Activated naive CD8-positive, alpha-beta T cell treated with anti-CD3 and anti-CD28 coated beads, Interleukin-2, amount 50 U/mL, for 24 hours (primary cell): Measurements from ENCODE around the gene MGST2.
"Not testable (repeated sequence)": the region's sequence is repeated elsewhere in the genome, so short reads cannot be mapped to it uniquely, and the experiment has no call there.

Experiments used
- ATAC-seq: fragments of 150-1000 bp; cut with Tn5 transposase; one replicate; pipeline ENCODE4 v1.10.0; 2021
- DNase-seq: peaks from one replicate; pipeline ENCODE4 v3.0.0; 2021
- H3K27ac Mint-ChIP-seq: one replicate; pipeline ENCODE4 v1.8.0; 2021; ENCODE audit warnings: mild to moderate bottlenecking, mixed read lengths
- H3K27me3 Mint-ChIP-seq: one replicate; pipeline ENCODE4 v1.8.0; 2021; ENCODE audit warnings: mixed read lengths
- H3K36me3 Mint-ChIP-seq: one replicate; pipeline ENCODE4 v1.8.0; 2021; ENCODE audit warnings: low read depth, mixed read lengths
- H3K4me1 Mint-ChIP-seq: one replicate; pipeline ENCODE4 v1.8.0; 2021; ENCODE audit warnings: mixed read lengths
- H3K4me3 Mint-ChIP-seq: one replicate; pipeline ENCODE4 v1.8.0; 2021; ENCODE audit warnings: mild to moderate bottlenecking, moderate library complexity, mixed read lengths
- H3K9me3 Mint-ChIP-seq: one replicate; pipeline ENCODE4 v1.8.0; 2021; ENCODE audit warnings: mixed read lengths

Gene MGST2

DNA sequence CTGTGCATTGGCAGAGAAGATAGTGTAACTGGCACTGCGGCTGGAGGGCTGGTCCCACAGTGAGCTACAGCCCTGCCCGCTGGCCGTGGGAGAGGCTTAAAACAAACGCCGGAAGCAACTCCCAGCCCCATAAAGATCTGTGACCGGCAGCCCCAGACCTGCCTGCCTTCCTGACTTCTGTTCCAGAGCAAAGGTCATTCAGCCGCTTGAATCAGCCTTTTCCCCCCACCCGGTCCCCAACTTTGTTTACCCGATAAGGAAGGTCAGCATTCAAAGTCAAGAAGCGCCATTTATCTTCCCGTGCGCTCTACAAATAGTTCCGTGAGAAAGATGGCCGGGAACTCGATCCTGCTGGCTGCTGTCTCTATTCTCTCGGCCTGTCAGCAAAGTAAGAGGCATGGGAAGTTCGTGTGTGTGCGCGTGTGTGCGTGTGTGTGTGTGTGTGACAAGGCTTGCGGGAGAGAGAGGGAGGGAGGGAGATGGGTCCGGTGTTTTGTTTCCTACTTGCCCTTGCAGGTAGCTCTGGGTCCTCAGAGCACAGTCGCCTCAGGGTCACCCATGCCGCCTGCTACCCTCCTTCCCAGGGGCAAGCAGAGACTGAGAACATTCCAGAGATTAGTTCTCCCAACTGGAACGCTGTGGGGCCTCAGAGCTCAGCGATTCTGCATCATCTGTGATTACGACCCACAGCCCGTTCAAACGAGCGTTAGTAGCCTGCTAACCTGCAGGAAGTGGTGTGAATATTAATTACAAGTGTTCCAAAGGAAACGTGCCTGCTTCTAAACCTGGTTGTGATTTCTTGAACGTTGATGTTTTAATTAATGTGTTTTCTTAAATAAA, at the start of gene MGST2:
Gene MGST2, plus strand, starts transcription at position 130 of the 840 bp plus-strand sequence. Its CDS starts 201 bp downstream, at position 331.
- DNase-seq: peak; percentile 57
- ATAC-seq: peak; percentile 94
- peak within 1 kb of the TSS; percentile 86 for H3K27ac Mint-ChIP-seq
- H3K36me3 Mint-ChIP-seq: no peaks in the 10 kb centered on the region
- no peaks in the 10 kb centered on the region for H3K9me3 Mint-ChIP-seq
- H3K4me3 Mint-ChIP-seq: peak within 1 kb of the TSS; percentile 87
- peaks cover 20% of the 10 kb centered on the region for H3K4me1 Mint-ChIP-seq
- H3K27me3 Mint-ChIP-seq: peaks cover 6% of the 10 kb centered on the region

- no peak overlapping the region for H3K27ac Mint-ChIP-seq
- H3K27me3 Mint-ChIP-seq: no peaks in the 10 kb centered on the region
- H3K4me1 Mint-ChIP-seq: no peaks in the 10 kb centered on the region
- H3K4me3 Mint-ChIP-seq: no peak overlapping the region
- ATAC-seq: no peak
- no peaks in the 10 kb centered on the region for H3K9me3 Mint-ChIP-seq
- no peak for DNase-seq
- H3K36me3 Mint-ChIP-seq: no peaks in the 10 kb centered on the region
Measured at GRCh38 chr4:139617702-139618490, 47.7 kb upstream of the MGST2 start.

DNA sequence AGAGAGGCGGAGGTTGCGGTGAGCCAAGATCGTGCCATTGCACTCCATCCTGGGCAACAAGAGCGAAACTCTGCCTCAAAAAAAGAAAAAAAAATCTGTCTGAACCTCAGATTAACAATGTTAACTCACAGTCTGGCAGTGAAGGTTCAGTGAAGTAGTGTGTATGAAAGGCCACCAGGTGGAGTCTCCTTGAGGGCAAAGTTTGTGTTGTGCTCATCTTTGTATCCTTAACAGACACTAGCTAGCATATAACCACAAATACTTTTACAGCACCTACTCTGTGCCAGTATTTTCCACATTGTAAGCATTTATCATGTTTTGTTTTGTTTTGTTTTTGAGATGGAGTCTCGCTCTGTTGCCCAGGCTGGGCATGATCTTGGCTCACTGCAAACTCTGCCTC, 46.0 kb upstream of the MGST2 start:
- ATAC-seq (no peak), DNase-seq (no peak)
- H3K27ac Mint-ChIP-seq: no peak overlapping the region
- no peaks in the 10 kb centered on the region for H3K36me3 Mint-ChIP-seq
- H3K9me3 Mint-ChIP-seq: no peaks in the 10 kb centered on the region
- H3K4me1 Mint-ChIP-seq: no peaks in the 10 kb centered on the region
- no peak overlapping the region for H3K4me3 Mint-ChIP-seq
- H3K27me3 Mint-ChIP-seq: no peaks in the 10 kb centered on the region

DNA sequence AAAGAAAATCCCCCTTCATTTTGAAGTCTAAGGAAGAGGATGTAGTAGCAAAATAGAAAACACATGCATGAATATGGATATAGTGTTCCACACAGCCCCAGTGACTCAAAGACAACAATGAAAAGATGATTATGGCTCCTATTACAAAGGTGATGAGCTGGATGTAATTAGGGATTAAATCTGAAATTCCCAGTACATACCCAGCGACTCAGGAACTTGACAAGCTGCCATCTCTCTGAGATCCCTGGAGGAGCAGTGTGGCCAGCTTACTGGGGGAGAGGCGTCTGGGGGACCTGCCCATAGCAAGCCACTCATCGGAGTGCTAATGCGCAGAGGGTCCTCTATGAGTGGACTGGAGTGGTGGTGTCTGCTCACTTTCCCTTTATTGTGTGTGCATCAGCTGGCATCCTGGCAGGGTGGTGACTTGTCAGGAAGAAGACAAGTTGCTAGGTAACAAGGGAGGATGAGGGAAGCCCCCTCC, 42.7 kb upstream of the MGST2 start:
- Mint-ChIP-seq H3K9me3 (no peaks in the 10 kb centered on the region), H3K4me3 (no peak overlapping the region), H3K36me3 (no peaks in the 10 kb centered on the region), H3K4me1 (no peaks in the 10 kb centered on the region), H3K27me3 (peaks cover 3% of the 10 kb centered on the region), H3K27ac (no peak overlapping the region)
- no peak for DNase-seq
- ATAC-seq: no peak

DNA sequence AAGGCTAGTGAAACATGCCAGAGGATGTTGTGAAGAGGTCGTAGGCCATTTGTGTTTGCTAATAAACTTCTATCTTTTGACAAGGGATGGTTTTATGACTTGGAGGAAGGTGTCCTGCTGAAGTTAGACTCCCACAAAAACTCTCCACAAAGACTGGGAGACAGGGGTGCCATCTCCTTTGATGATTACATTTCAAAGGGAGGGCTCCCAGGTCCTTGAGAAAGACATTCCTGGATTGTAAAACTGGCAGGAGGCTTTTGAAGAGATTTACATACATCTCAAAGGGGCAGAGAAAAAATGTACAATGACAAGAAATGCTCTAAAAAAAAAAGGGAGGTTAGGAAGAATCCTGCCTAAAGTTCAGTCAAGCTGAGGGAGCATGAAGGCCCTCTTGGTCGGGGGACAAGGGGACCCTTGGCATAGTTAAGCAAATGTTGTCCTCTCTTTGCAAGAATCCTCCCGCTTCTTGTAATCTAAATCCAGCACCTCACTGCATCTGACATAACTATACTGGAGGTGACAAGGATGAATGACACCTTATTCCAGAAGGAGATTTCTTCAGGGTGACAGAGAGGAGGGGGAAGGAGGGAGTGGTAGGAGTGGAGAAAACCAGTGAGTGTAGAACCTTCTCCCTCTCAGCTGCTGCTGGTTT, 41.1 kb upstream of the MGST2 start:
- no peak for DNase-seq

GRCh38 chr4:139625093-139625455, 40.5 kb upstream of the MGST2 start:
- Mint-ChIP-seq H3K4me1 (no peaks in the 10 kb centered on the region), H3K27me3 (peaks cover 3% of the 10 kb centered on the region), H3K27ac (no peak overlapping the region), H3K4me3 (no peak overlapping the region), H3K9me3 (no peaks in the 10 kb centered on the region), H3K36me3 (no peaks in the 10 kb centered on the region)
- DNase-seq (no peak), ATAC-seq (no peak)

More for the DNA sequence above, 41.1 kb upstream of the MGST2 start:
- no peak overlapping the region for H3K4me3 Mint-ChIP-seq
- H3K27ac Mint-ChIP-seq: no peak overlapping the region
- no peaks in the 10 kb centered on the region for H3K36me3 Mint-ChIP-seq
- peaks cover 3% of the 10 kb centered on the region for H3K27me3 Mint-ChIP-seq
- H3K9me3 Mint-ChIP-seq: no peaks in the 10 kb centered on the region
- H3K4me1 Mint-ChIP-seq: no peaks in the 10 kb centered on the region
- no peak for ATAC-seq

DNA sequence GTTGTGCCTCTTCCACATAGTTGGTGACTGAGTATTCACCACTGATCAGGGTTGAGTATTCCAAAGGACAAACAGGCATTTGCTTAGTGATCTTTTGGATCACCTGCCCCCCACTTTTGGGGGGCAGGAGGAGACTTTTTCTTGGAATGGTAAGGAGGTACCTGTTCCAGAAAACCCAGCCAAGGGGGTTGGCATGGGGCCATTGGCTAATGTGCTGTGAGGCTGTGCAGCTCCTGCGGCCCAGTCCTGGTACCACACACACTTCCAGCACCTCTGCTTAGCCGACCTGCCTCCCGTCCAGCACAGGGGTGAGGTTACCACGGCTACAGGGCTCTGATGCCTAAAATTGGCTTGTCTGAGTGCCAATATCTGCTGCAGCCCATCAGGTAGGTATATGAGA, 40.1 kb upstream of the MGST2 start:
- no peaks in the 10 kb centered on the region for H3K4me1 Mint-ChIP-seq
- H3K9me3 Mint-ChIP-seq: no peaks in the 10 kb centered on the region
- H3K27ac Mint-ChIP-seq: no peak overlapping the region
- DNase-seq: no peak
- H3K4me3 Mint-ChIP-seq: no peak overlapping the region
- H3K36me3 Mint-ChIP-seq: no peaks in the 10 kb centered on the region
- ATAC-seq: no peak
- H3K27me3 Mint-ChIP-seq: peaks cover 3% of the 10 kb centered on the region

DNA sequence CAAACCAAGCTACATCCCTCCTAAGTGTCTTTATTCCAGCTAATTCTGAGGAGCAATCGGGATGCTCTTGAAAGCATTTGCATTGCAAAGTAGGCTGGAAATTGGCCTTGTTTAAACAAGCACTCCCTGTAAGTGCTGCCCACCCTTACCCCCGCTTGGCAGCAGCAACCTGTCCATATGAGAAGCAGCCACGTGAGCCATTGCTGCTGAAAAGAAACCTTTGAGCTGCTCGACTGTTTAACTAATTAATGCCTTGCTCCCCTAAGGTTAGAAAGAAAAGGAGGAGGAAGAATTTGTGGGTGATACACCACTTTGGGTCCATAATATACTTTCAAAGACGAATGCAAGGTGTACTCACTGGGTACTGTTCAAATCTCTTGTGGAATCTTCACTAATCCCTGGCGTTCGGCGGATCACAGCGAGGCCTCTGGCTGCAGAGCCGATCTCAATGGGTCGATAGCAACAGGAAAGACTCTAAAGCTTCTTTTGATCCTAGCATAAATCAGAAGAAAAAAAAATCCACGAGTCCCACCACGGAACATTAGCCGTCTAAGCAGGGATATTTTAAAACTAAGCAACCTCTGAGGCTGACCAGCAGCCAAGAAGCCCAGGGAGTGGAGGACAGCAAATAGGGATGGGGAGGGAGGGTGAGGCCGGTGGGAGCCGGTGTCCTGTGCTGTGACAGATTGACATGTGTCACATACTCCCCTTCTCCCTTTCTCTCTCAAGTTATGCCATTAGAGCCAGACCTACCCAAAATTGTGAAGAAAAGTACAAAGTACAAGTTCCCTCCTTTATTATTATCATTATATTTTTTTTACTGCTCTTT, 37.2 kb upstream of the MGST2 start:
- ATAC-seq: no peak
- Mint-ChIP-seq H3K36me3 (no peaks in the 10 kb centered on the region), H3K4me1 (no peaks in the 10 kb centered on the region), H3K27me3 (peaks cover 12% of the 10 kb centered on the region), H3K9me3 (no peaks in the 10 kb centered on the region), H3K4me3 (no peak overlapping the region), H3K27ac (no peak overlapping the region)
- DNase-seq: no peak

GRCh38 chr4:139629436-139630125, 36.0 kb upstream of the MGST2 start:
- ATAC-seq (no peak), DNase-seq (no peak)
- H3K4me3 Mint-ChIP-seq: no peak overlapping the region
- peaks cover 18% of the 10 kb centered on the region for H3K27me3 Mint-ChIP-seq
- H3K9me3 Mint-ChIP-seq: no peaks in the 10 kb centered on the region
- no peaks in the 10 kb centered on the region for H3K36me3 Mint-ChIP-seq
- no peaks in the 10 kb centered on the region for H3K4me1 Mint-ChIP-seq
- no peak overlapping the region for H3K27ac Mint-ChIP-seq

DNA sequence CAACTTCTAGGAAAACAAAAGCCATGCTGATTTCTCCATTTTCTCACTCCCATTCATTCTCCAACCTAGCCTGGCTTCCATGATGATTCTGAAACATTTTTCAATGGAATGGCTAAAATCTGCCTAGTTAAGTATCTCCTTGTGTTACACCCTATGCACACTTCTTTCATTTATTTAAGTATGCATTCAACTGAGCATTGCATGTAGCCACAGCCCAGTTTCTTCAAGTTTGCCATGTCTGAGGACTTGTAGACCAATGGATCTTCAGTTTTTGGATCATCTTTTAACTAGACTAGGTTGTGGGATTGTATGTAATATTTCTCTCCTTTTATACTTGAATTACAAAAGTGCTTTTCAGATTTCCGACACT, 35.5 kb upstream of the MGST2 start:
- H3K27ac Mint-ChIP-seq: no peak overlapping the region
- H3K27me3 Mint-ChIP-seq: peaks cover 18% of the 10 kb centered on the region
- no peaks in the 10 kb centered on the region for H3K36me3 Mint-ChIP-seq
- H3K9me3 Mint-ChIP-seq: no peaks in the 10 kb centered on the region
- ATAC-seq (no peak), DNase-seq (no peak)
- H3K4me1 Mint-ChIP-seq: no peaks in the 10 kb centered on the region
- no peak overlapping the region for H3K4me3 Mint-ChIP-seq

GRCh38 chr4:139630991-139631390, 34.6 kb upstream of the MGST2 start:
- Mint-ChIP-seq H3K27me3 (peaks cover 22% of the 10 kb centered on the region), H3K9me3 (no peaks in the 10 kb centered on the region), H3K27ac (no peak overlapping the region), H3K4me1 (no peaks in the 10 kb centered on the region), H3K4me3 (no peak overlapping the region), H3K36me3 (no peaks in the 10 kb centered on the region)
- ATAC-seq (no peak), DNase-seq (no peak)

DNA sequence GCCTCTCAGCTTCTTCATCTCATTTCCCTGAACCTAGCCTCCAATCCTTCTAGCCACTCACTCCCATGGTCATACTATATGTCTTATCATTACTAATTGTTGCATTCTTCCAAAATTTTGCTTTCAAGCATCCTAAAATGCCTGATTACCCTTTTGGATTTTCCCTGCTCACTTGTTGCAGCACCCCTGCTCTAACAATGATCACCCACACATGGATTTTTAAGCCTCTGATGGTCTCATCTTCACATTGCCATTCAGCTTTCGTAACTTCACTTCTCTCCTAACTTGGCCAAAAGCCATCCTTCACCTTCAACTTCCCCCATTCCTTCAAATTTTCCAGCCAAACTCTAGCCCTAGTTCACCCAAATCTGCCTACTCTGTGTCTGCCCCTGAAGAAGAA, 33.8 kb upstream of the MGST2 start:
- Mint-ChIP-seq H3K27ac (no peak overlapping the region), H3K36me3 (no peaks in the 10 kb centered on the region), H3K9me3 (no peaks in the 10 kb centered on the region), H3K4me1 (no peaks in the 10 kb centered on the region), H3K4me3 (no peak overlapping the region), H3K27me3 (peaks cover 19% of the 10 kb centered on the region)
- DNase-seq (no peak), ATAC-seq (no peak)

GRCh38 chr4:139632739-139633138, 32.9 kb upstream of the MGST2 start:
- DNase-seq, ATAC-seq, H3K36me3 Mint-ChIP-seq, H3K9me3 Mint-ChIP-seq, H3K27ac Mint-ChIP-seq, H3K4me1 Mint-ChIP-seq, H3K4me3 Mint-ChIP-seq: not testable (repeated sequence)
- peaks cover 21% of the 10 kb centered on the region for H3K27me3 Mint-ChIP-seq

DNA sequence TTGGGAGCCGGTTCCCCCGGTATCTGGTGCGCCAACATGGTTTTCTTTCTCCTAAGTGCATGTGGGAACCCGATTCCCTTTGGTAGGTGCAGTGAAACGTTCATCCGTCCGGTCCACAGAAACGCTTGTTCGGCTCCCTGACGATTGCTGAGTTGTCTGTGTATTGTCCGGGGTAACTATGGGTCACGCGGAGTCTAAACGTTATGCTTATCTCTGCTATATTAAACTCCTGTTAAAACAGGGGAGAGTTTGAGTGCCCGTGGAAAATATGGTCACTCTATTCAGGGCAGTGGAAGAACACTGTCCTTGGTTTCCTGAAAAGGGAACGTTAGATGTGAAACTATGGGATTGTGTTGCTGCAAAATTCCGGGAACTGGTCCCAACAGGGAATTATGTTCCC, 32.4 kb upstream of the MGST2 start:
- Mint-ChIP-seq H3K36me3 (no peaks in the 10 kb centered on the region), H3K9me3 (peaks cover 10% of the 10 kb centered on the region), H3K27ac (no peak overlapping the region), H3K4me3 (no peak overlapping the region), H3K4me1 (no peaks in the 10 kb centered on the region), H3K27me3 (peaks cover 21% of the 10 kb centered on the region)
- DNase-seq (no peak), ATAC-seq (no peak)
